Kidney glomerular epithelial cell (primary cell): ENCODE data around the gene HRNR.

Source experiments
- DNase-seq: peaks from one replicate; lab custom pipeline; 2025; lab: John Stamatoyannopoulos, UW

The HRNR gene

GRCh38 chr1:152188673-152189591 lies 35.1 kb downstream of the HRNR start:
- DNase-seq: peak; percentile 17

GRCh38 chr1:152186556-152187285 lies 37.3 kb downstream of the HRNR start:
- peak; percentile 61 for DNase-seq

- DNase-seq: peak; percentile 69
These were observed 38.2 kb downstream of the HRNR start for GRCh38 chr1:152185544-152186391.

GRCh38 chr1:152182944-152183361 lies 41.0 kb downstream of the HRNR start:
- peak; percentile 67 for DNase-seq

GRCh38 chr1:152182431-152182830 lies 41.6 kb downstream of the HRNR start:
- DNase-seq: peak; percentile 22

- DNase-seq: no peak
These were observed 44.4 kb downstream of the HRNR start for GRCh38 chr1:152179566-152179965.

- no peak for DNase-seq
These were observed 53.6 kb downstream of the HRNR start for GRCh38 chr1:152170287-152170905.

GRCh38 chr1:152169366-152170025 lies 54.5 kb downstream of the HRNR start:
- no peak for DNase-seq

GRCh38 chr1:152168535-152168868 lies 55.5 kb downstream of the HRNR start:
- no peak for DNase-seq

- DNase-seq: peak; percentile 96
These were observed 56.0 kb downstream of the HRNR start for GRCh38 chr1:152167835-152168534.

- no peak for DNase-seq
These were observed 57.0 kb downstream of the HRNR start for GRCh38 chr1:152166966-152167365.

- DNase-seq: no peak
These were observed 58.5 kb downstream of the HRNR start for GRCh38 chr1:152165286-152166077.

- DNase-seq: peak; percentile 15
These were observed 59.4 kb downstream of the HRNR start for GRCh38 chr1:152164517-152165136.

GRCh38 chr1:152162792-152163463 lies 61.1 kb downstream of the HRNR start:
- peak; percentile 99 for DNase-seq
